Effector memory CD4-positive, alpha-beta T cell (primary cell): ENCODE results near the gene APBB3.
A peak's percentile ranks its signal among the peaks of the same experiment; 100 is the strongest.

ENCODE experiments used
- DNase-seq, 3 donors: peaks; one replicate each; pipeline ENCODE4 v3.0.0-alpha.2; 2020
- H3K27ac ChIP-seq: 2 replicates; pipeline ENCODE4 v1.7.0; 2013; ENCODE audit warnings: mild to moderate bottlenecking, low read length, moderate library complexity; ENCODE audit not compliant: insufficient read depth, poor library complexity, severe bottlenecking
- H3K27me3 ChIP-seq: replicated peaks from 2 replicates; pipeline ENCODE4 v1.7.0; 2013; ENCODE audit warnings: mild to moderate bottlenecking, low read length; ENCODE audit not compliant: insufficient read depth, control insufficient read depth, poor library complexity, severe bottlenecking
- H3K36me3 ChIP-seq: 2 replicates; pipeline ENCODE4 v1.7.0; 2013; ENCODE audit warnings: mild to moderate bottlenecking, low read length, moderate library complexity; ENCODE audit not compliant: control insufficient read depth, insufficient read depth
- H3K4me1 ChIP-seq: 2 replicates; pipeline ENCODE4 v1.7.0; 2013; ENCODE audit warnings: low read length, mild to moderate bottlenecking; ENCODE audit not compliant: control insufficient read depth, insufficient read depth, poor library complexity, severe bottlenecking
- H3K4me3 ChIP-seq: 2 replicates; pipeline ENCODE4 v1.7.0; 2013; ENCODE audit warnings: low read length, low read depth, mild to moderate bottlenecking; ENCODE audit not compliant: insufficient read depth, poor library complexity, severe bottlenecking
- H3K9me3 ChIP-seq: 2 replicates; pipeline ENCODE4 v1.7.0; 2013; ENCODE audit warnings: mild to moderate bottlenecking, low read length, moderate library complexity; ENCODE audit not compliant: control insufficient read depth

The APBB3 gene

DNA sequence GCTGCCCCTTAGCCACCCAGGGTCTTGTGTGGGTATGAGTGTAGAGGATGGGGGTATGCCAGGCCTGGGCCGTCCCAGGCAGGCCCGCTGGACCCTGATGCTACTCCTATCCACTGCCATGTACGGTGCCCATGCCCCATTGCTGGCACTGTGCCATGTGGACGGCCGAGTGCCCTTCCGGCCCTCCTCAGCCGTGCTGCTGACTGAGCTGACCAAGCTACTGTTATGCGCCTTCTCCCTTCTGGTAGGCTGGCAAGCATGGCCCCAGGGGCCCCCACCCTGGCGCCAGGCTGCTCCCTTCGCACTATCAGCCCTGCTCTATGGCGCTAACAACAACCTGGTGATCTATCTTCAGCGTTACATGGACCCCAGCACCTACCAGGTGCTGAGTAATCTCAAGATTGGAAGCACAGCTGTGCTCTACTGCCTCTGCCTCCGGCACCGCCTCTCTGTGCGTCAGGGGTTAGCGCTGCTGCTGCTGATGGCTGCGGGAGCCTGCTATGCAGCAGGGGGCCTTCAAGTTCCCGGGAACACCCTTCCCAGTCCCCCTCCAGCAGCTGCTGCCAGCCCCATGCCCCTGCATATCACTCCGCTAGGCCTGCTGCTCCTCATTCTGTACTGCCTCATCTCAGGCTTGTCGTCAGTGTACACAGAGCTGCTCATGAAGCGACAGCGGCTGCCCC lies 2.9 kb upstream of the APBB3 start:
- H3K4me3 ChIP-seq = no peak overlapping the region
- peaks cover 22% of the 10 kb centered on the region for H3K4me1 ChIP-seq
- no peak overlapping the region for H3K27ac ChIP-seq
- DNase-seq = no peak
- H3K36me3 ChIP-seq = peaks cover 21% of the 10 kb centered on the region
- no peaks in the 10 kb centered on the region for H3K9me3 ChIP-seq
- no peaks in the 10 kb centered on the region for H3K27me3 ChIP-seq

DNA sequence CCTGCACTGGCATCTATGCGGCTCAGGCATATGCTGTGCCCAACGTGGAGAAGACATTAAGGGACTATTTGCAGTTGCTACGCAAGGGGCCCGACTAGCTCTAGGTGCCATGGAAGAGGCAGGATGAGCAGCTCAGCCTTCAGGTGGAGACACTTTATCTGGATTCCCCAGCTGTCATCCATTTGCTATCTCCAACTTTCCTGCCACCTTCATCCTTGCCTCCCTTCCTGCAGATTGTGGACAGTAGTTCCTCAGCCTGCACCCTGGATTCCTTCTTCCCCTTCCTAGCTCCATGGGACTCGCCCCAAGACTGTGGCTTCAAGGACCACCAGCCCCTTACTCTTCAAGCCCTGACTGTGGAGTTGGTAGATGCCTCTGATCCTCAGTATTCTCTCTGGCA lies 2.3 kb upstream of the APBB3 start:
- Histone ChIP-seq H3K4me3 (no peak overlapping the region), H3K36me3 (peaks cover 21% of the 10 kb centered on the region), H3K27ac (no peak overlapping the region), H3K9me3 (no peaks in the 10 kb centered on the region), H3K27me3 (no peaks in the 10 kb centered on the region), H3K4me1 (peaks cover 22% of the 10 kb centered on the region)
- DNase-seq = no peak

GRCh38 chr5:140565780-140566095 lies 1.3 kb upstream of the APBB3 start:
- H3K27ac ChIP-seq = peak overlapping the region; percentile 89
- H3K4me3 ChIP-seq = peak overlapping the region; percentile 73
- no peaks in the 10 kb centered on the region for H3K27me3 ChIP-seq
- no peak for DNase-seq
- peaks cover 22% of the 10 kb centered on the region for H3K4me1 ChIP-seq
- H3K36me3 ChIP-seq = peaks cover 26% of the 10 kb centered on the region
- H3K9me3 ChIP-seq = no peaks in the 10 kb centered on the region

- Histone ChIP-seq H3K27ac (peak overlapping the region; percentile 89), H3K27me3 (no peaks in the 10 kb centered on the region), H3K4me1 (peaks cover 22% of the 10 kb centered on the region), H3K4me3 (peak overlapping the region; percentile 73), H3K36me3 (peaks cover 21% of the 10 kb centered on the region), H3K9me3 (no peaks in the 10 kb centered on the region)
- no peak for DNase-seq
Observed at GRCh38 chr5:140565024-140565779, 804 bp upstream of the APBB3 start.

GRCh38 chr5:140563596-140563995 lies 802 bp downstream of the APBB3 start:
- no peak for DNase-seq
- H3K4me3 ChIP-seq = peak overlapping the region; percentile 59
- H3K27ac ChIP-seq = peak overlapping the region; percentile 89
- H3K9me3 ChIP-seq = no peaks in the 10 kb centered on the region
- H3K27me3 ChIP-seq = no peaks in the 10 kb centered on the region
- peaks cover 21% of the 10 kb centered on the region for H3K36me3 ChIP-seq
- peaks cover 20% of the 10 kb centered on the region for H3K4me1 ChIP-seq

DNA sequence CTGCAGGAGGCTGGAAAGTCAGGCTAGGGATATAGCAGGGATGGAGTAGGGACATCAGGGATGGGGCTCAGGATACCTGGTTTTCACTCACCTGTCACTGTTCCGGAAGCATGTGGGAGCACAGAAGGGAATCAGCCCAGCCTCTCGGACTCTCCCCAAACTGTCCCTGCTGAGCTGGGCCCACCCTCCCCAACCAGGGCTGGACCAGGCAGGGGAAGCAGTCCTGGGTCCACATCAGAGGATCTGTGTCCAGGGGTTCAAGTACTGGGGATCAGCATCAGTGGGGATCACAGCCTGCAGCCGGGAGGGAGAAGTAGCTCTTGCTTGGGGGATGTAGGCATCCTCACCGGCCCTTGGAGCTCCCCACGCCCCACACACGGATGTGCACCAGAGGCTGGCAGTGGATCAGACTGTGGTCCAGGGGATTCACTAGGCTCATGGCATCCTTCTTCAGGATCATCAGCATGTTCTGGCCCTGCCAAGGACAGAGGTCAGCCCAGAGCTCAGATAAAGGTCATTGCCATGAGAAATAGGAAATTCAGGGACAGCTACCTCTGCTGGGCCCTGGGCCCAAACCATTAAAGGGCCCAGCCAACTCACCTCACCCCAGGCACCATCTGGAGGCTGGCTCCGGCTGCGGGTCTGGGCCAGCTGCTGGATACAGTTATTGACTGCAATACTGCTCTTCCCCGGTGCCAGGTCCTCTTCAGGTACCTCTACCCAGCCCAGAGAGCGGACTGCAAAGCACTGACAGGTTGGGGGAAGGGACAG lies 2.5 kb downstream of the APBB3 start:
- Histone ChIP-seq H3K36me3 (peaks cover 12% of the 10 kb centered on the region), H3K27me3 (no peaks in the 10 kb centered on the region), H3K9me3 (no peaks in the 10 kb centered on the region), H3K4me1 (peaks cover 18% of the 10 kb centered on the region), H3K4me3 (no peak overlapping the region), H3K27ac (no peak overlapping the region)
- no peak for DNase-seq

DNA sequence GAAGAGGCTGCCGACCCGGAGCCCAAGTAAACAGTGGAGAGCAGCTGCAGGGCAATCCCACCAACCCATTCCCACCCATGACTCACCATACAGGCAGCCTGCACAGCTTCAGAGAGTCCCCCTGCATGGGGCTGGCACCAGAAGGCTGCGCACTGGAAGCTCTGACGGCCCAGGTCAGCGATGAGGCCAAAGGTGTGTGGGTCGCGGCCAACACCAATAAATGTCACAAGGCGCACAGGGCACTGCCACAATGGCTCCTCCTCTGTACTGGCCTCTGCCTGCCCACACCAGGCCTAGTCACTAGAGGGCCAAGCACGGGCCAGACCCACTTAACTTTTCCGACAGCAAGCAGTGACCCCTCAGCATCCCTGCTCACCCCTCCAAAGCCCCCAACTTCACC lies 4.2 kb downstream of the APBB3 start:
- peaks cover 26% of the 10 kb centered on the region for H3K4me1 ChIP-seq
- H3K27me3 ChIP-seq = no peaks in the 10 kb centered on the region
- no peak overlapping the region for H3K27ac ChIP-seq
- peaks cover 9% of the 10 kb centered on the region for H3K36me3 ChIP-seq
- no peaks in the 10 kb centered on the region for H3K9me3 ChIP-seq
- DNase-seq = no peak
- H3K4me3 ChIP-seq = no peak overlapping the region

DNA sequence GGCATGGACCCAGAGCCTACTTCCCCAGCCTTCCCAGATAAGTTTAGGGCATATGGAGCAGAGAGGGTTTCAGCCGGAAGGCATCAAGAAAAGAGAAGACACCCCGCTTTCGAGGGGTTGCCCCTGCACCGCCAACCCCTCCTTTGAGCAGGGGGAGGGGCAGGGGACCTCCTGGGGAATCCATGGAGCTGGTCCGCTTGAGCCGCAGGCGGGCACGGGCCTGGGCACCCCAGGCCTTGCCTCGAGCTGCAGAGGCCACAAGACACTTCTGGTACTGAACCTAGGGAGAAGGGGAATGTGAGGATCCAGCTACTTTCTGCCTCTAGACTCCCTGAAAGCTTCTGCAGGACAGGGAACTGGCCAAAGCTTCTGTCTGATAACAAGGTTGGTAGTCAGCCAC lies 5.9 kb downstream of the APBB3 start:
- Histone ChIP-seq H3K27me3 (no peaks in the 10 kb centered on the region), H3K27ac (no peak overlapping the region), H3K4me1 (peaks cover 18% of the 10 kb centered on the region), H3K4me3 (no peak overlapping the region), H3K9me3 (no peaks in the 10 kb centered on the region), H3K36me3 (peaks cover 9% of the 10 kb centered on the region)
- DNase-seq = no peak

GRCh38 chr5:140557965-140558364 lies 6.4 kb downstream of the APBB3 start:
- peaks cover 9% of the 10 kb centered on the region for H3K36me3 ChIP-seq
- peak overlapping the region; percentile 93 for H3K27ac ChIP-seq
- H3K9me3 ChIP-seq = no peaks in the 10 kb centered on the region
- no peak for DNase-seq
- H3K4me1 ChIP-seq = peaks cover 15% of the 10 kb centered on the region
- no peaks in the 10 kb centered on the region for H3K27me3 ChIP-seq
- no peak overlapping the region for H3K4me3 ChIP-seq
